Stimulated activated CD8-positive, alpha-beta memory T cell treated with anti-CD3 and anti-CD28 coated beads, Interleukin-12 subunit alpha, Interleukin-12 subunit beta, amount 100 ng/mL, for 24 hours (primary cell): ENCODE data around the gene PSME4.

ENCODE experiments used
- DNase-seq: peaks from one replicate; pipeline ENCODE4 v3.0.0-alpha.2; 2020; ENCODE audit errors: extremely low read depth

PSME4 gene

GRCh38 chr2:53970724-53971602, at the start of gene PSME4:
PSME4 (minus strand) TSS chr2:53970993; CDS start chr2:53970784, 209 bp downstream.
- peak; percentile 88 for DNase-seq

GRCh38 chr2:54015798-54016699, 45.3 kb upstream of the PSME4 start:
- no peak for DNase-seq

- no peak for DNase-seq
Measured at GRCh38 chr2:54013996-54014395, 43.2 kb upstream of the PSME4 start.

GRCh38 chr2:54012538-54013141, 41.8 kb upstream of the PSME4 start:
- DNase-seq, result no peak

- no peak for DNase-seq
Measured at GRCh38 chr2:54009549-54009948, 38.8 kb upstream of the PSME4 start.

GRCh38 chr2:54008439-54008838, 37.6 kb upstream of the PSME4 start:
- no peak for DNase-seq

- DNase-seq, result no peak
Measured at GRCh38 chr2:54000524-54000923, 29.7 kb upstream of the PSME4 start.

GRCh38 chr2:54000122-54000521, 29.3 kb upstream of the PSME4 start:
- no peak for DNase-seq

GRCh38 chr2:53998834-53999233, 28.0 kb upstream of the PSME4 start:
- DNase-seq, result no peak

- DNase-seq, result no peak
Measured at GRCh38 chr2:53994818-53995808, 24.3 kb upstream of the PSME4 start.

GRCh38 chr2:53991948-53992347, 21.2 kb upstream of the PSME4 start:
- no peak for DNase-seq

- no peak for DNase-seq
Measured at GRCh38 chr2:53989210-53989862, 18.5 kb upstream of the PSME4 start.

GRCh38 chr2:53987336-53987921, 16.6 kb upstream of the PSME4 start:
- DNase-seq, result no peak

- DNase-seq, result no peak
Measured at GRCh38 chr2:53985646-53986045, 14.9 kb upstream of the PSME4 start.

GRCh38 chr2:53969968-53970723, 647 bp downstream of the PSME4 start:
- DNase-seq, result no peak

GRCh38 chr2:53969285-53969967, 1.4 kb downstream of the PSME4 start:
- no peak for DNase-seq

- no peak for DNase-seq
Measured at GRCh38 chr2:53964987-53965687, 5.7 kb downstream of the PSME4 start.
